Ovary (tissue), 9 donors: Measurements from ENCODE around the gene TATDN3. TPM values are rescaled to one million over a fixed set of nuclear protein-coding genes. Genes with fewer than 3 reads are reported as not detected.

ENCODE experiments used
- DNase-seq, 5 donors: peaks; one replicate each; pipeline ENCODE4 v3.0.0-alpha.2; 2019 to 2020
- H3K27ac ChIP-seq, 2 donors: fragments of 200-600 bp; one replicate each; pipeline versions ENCODE4 v1.5.1 to v1.8.0; 2019 to 2022
- H3K27me3 ChIP-seq: fragments of 200-600 bp; one replicate; pipeline ENCODE4 v1.8.0; 2022
- H3K36me3 ChIP-seq: fragments of 200-600 bp; sonication (generic); one replicate; pipeline ENCODE4 v1.5.1; 2019
- H3K4me1 ChIP-seq: one replicate; pipeline ENCODE4 v1.8.1; 2013; ENCODE audit warnings: mild to moderate bottlenecking, moderate library complexity; ENCODE audit not compliant: insufficient read depth
- H3K4me3 ChIP-seq: fragments of 200-600 bp; sonication (generic); one replicate; pipeline ENCODE4 v1.5.1; 2017
- H3K9me3 ChIP-seq, 2 donors: fragments of 200-600 bp in 1 of 2; sonication (generic) in 1 of 2; one replicate each; pipeline versions ENCODE4 v1.5.1 to v1.8.1; 2013 to 2019; ENCODE audit warnings: mild to moderate bottlenecking in 1 of 2, moderate library complexity in 1 of 2
- CTCF ChIP-seq, 3 donors: fragments of 450-650 bp in 2 of 3; fragments of 200-600 bp in 1 of 3; IDR thresholded peaks; one replicate each; pipeline versions ENCODE4 v1.5.1 to v1.8.0; 2016 to 2022; ENCODE audit warnings: antibody characterized with exemption in 3 of 3, mild to moderate bottlenecking in 1 of 3
- EP300 ChIP-seq: sonication (generic); formaldehyde crosslinking; IDR thresholded peaks from one replicate; pipeline ENCODE4 v1.6.1; 2017; ENCODE audit warnings: antibody characterized with exemption
- POLR2A ChIP-seq: fragments of 450-650 bp; IDR thresholded peaks from one replicate; pipeline ENCODE4 v1.6.1; 2017; ENCODE audit warnings: antibody characterized with exemption, mild to moderate bottlenecking, moderate library complexity
- WGBS, 3 donors: extraction: QIAGEN DNeasy Blood & Tissue Kit in 1 of 3; methylation state at CpG; one replicate each; pipeline versions ENCODE4 v1.1.5 to v1.1.7; 2013 to 2017; 5-methylcytosine and 5-hydroxymethylcytosine counted together
- intact Hi-C, 4 donors: fragments of 100-400 bp; cut with DNase I; formaldehyde crosslinking; loops; one replicate each; pipeline versions ENCODE4 v1.11.0 to v1.15.1; 2022 to 2023
- polyA plus RNA-seq, 2 donors: library from polyadenylated mRNA; stranded (reverse); fragments of 200-250 nt in 1 of 2; fragments of 350-450 nt in 1 of 2; fragmentation: Illumina TruSeq in 1 of 2; extraction: RNeasy Lipid Tissue Mini Kit (QIAGEN cat#74804) in 1 of 2; gene quantifications; one replicate each; pipeline ENCODE4 v1.2.3, GENCODE V29; 2013 to 2014
- total RNA-seq, 7 donors: library from RNA; depleted of rRNA in 2 of 7; stranded (reverse); fragments of >200 nt in 2 of 7; fragmentation: NEBNext Ultra II Directional in 3 of 7; extraction: Animal tissue kit (Norgen Biotek cat#: 25700) in 3 of 7; gene quantifications; one replicate each; pipeline versions ENCODE4 v1.1.0 to v1.2.4, GENCODE V29; 2016 to 2023
- donor health status: DM: no; HTN: no; CAD: no; lungs with moderate emphysema.
- donor health status: DM: no; HTN: no; CAD: no.
- donor health status: Bipolar disorder and iron deficiency.
- donor health status: DM: yes; HTN: yes; CAD: no.
- donor health status: DM: no; HTN: no; CAD: no.
- donor health status: DM: yes; HTN: yes; CAD: no.

TATDN3 gene
- total and polyA plus RNA-seq, 9 donors: 6.8 to 17.1 (median 9.5) TPM

- Histone ChIP-seq H3K27ac (no peak overlapping the region), H3K36me3 (no peaks in the 10 kb centered on the region), H3K9me3 (no peaks in the 10 kb centered on the region), H3K4me1 (peaks cover 3% of the 10 kb centered on the region), H3K4me3 (no peak overlapping the region), H3K27me3 (no peaks in the 10 kb centered on the region)
- no peak for DNase-seq
- TF ChIP-seq CTCF (IDR thresholded peaks at IDR 0.05) (no peak), EP300 (no peak), POLR2A (no peak)
- 94 to 98% (median 97%) methylated on average over 1 of the region's 1 CpG for WGBS, 3 donors
- intact Hi-C loops: loop anchor here in 1 of 4 donors (10.0 kb wide), 1 partner anchor 121 kb away; no protein-coding TSS in a partner anchor
Measured at GRCh38 chr1:212785871-212786270, 5.8 kb upstream of the TATDN3 start.

- 0% methylated on average over 22 of the region's 22 CpGs for WGBS, 3 donors
- Histone ChIP-seq H3K27ac (peak overlapping the region; percentile 83 to 86), H3K4me1 (peaks cover 8% of the 10 kb centered on the region), H3K27me3 (no peaks in the 10 kb centered on the region), H3K4me3 (peak overlapping the region; percentile 79), H3K9me3 (no peaks in the 10 kb centered on the region), H3K36me3 (no peaks in the 10 kb centered on the region)
- TF ChIP-seq POLR2A (no peak), CTCF (IDR thresholded peaks at IDR 0.05) (no peak), EP300 (no peak)
- intact Hi-C loops: no loop called here
- no peak for DNase-seq
Measured at GRCh38 chr1:212791261-212791675, 426 bp upstream of the TATDN3 start.

- intact Hi-C loops: no loop called here
- WGBS, 3 donors: 12 to 17% (median 17%) methylated on average over 16 of the region's 16 CpGs
Measured at GRCh38 chr1:212792396-212792908, 758 bp downstream of the TATDN3 start.

GRCh38 chr1:212794561-212795014 is 2.9 kb downstream of the TATDN3 start:
- no peak for TF ChIP-seq POLR2A
- no peak for TF ChIP-seq CTCF (IDR thresholded peaks at IDR 0.05)
- H3K36me3 ChIP-seq: no peaks in the 10 kb centered on the region
- intact Hi-C loops: no loop called here
- WGBS, 3 donors: 80 to 88% (median 83%) methylated on average over 1 of the region's 1 CpG
- H3K27me3 ChIP-seq: no peaks in the 10 kb centered on the region
- no peak for DNase-seq
- peaks cover 8% of the 10 kb centered on the region for H3K4me1 ChIP-seq
- no peak overlapping the region for H3K27ac ChIP-seq
- H3K4me3 ChIP-seq: no peak overlapping the region
- no peaks in the 10 kb centered on the region for H3K9me3 ChIP-seq

More at GRCh38 chr1:212792396-212792908, 758 bp downstream of the TATDN3 start:
- Histone ChIP-seq H3K27ac (peak overlapping the region; percentile 83 to 86), H3K4me3 (peak overlapping the region; percentile 79), H3K9me3 (no peaks in the 10 kb centered on the region), H3K27me3 (no peaks in the 10 kb centered on the region), H3K4me1 (peaks cover 8% of the 10 kb centered on the region), H3K36me3 (no peaks in the 10 kb centered on the region)
- no peak for DNase-seq
- TF ChIP-seq CTCF (IDR thresholded peaks at IDR 0.05) (no peak), POLR2A (no peak), EP300 (no peak)
